Lung (tissue), 12 donors: ENCODE data around the gene MMP2. TPM values are rescaled to one million over a fixed set of nuclear protein-coding genes. Genes with fewer than 3 reads are reported as not detected.

Source experiments
- ATAC-seq: fragments of 200-7000 bp; cut with Tn5 transposase; one replicate; pipeline ENCODE4 v1.9.1; 2020; ENCODE audit warnings: moderate number of reproducible peaks; ENCODE audit not compliant: insufficient read depth, low FRiP score
- DNase-seq, 3 donors: peaks; one replicate each; pipeline ENCODE4 v3.0.0-alpha.2; 2013 to 2017
- H3K27ac ChIP-seq, 2 donors: one replicate each; pipeline ENCODE4 v1.5.1; 2013; ENCODE audit warnings: mild to moderate bottlenecking in 2 of 2, moderate library complexity in 2 of 2, control low read depth in 1 of 2, inconsistent platforms in 1 of 2, low read depth in 1 of 2, low read length in 1 of 2
- H3K27me3 ChIP-seq, 3 donors: one replicate each; pipeline ENCODE4 v1.5.1; 2013; ENCODE audit warnings: low read length in 2 of 3; ENCODE audit not compliant: control insufficient read depth in 3 of 3, insufficient read depth in 3 of 3
- H3K36me3 ChIP-seq, 4 donors: one replicate each; pipeline ENCODE4 v1.5.1; 2013; ENCODE audit warnings: low read length in 4 of 4, mild to moderate bottlenecking in 1 of 4, moderate library complexity in 1 of 4; ENCODE audit not compliant: control insufficient read depth in 4 of 4, insufficient read depth in 4 of 4
- H3K4me1 ChIP-seq, 5 donors: one replicate each; pipeline ENCODE4 v1.5.1; 2013; ENCODE audit warnings: low read length in 5 of 5, mild to moderate bottlenecking in 2 of 5, moderate library complexity in 1 of 5; ENCODE audit not compliant: control insufficient read depth in 5 of 5, insufficient read depth in 5 of 5
- H3K4me3 ChIP-seq: one replicate; pipeline ENCODE4 v1.5.1; 2013; ENCODE audit warnings: mild to moderate bottlenecking, control low read depth, moderate library complexity
- H3K9ac ChIP-seq, 2 donors: one replicate each; pipeline ENCODE4 v1.5.1; 2013; ENCODE audit warnings: low read length in 2 of 2, control low read depth in 1 of 2; ENCODE audit not compliant: insufficient read depth in 1 of 2
- H3K9me3 ChIP-seq, 4 donors: one replicate each; pipeline ENCODE4 v1.5.1; 2013; ENCODE audit warnings: low read length in 3 of 4, mild to moderate bottlenecking in 1 of 4, moderate library complexity in 1 of 4; ENCODE audit not compliant: control insufficient read depth in 4 of 4, insufficient read depth in 3 of 4
- CTCF ChIP-seq: IDR thresholded peaks from 2 replicates; pipeline ENCODE4 v1.5.1; 2012; ENCODE audit warnings: mild to moderate bottlenecking; ENCODE audit errors: control extremely low read depth, extremely low read depth
- WGBS, 2 donors: extraction: QIAGEN DNeasy Blood & Tissue Kit; methylation state at CpG; one replicate each; pipeline ENCODE4 v1.1.7; 2013; 5-methylcytosine and 5-hydroxymethylcytosine counted together
- polyA plus RNA-seq, 2 donors: library from polyadenylated mRNA; stranded (reverse); fragments of 200-250 nt; gene quantifications; one replicate each; pipeline ENCODE4 v1.2.1, GENCODE V29; 2013
- total RNA-seq, 2 donors: library from RNA; depleted of rRNA in 1 of 2; stranded (reverse); fragments of >200 nt in 1 of 2; gene quantifications; one replicate each; pipeline ENCODE4 v1.2.1, GENCODE V29; 2014 to 2021
- donor health status: control.
- donor health status: control.
- donor health status: Bipolar disorder and iron deficiency.
- donor health status: healthy.
- donor health status: DM: yes; HTN: yes; CAD: no.

Gene MMP2
- total and polyA plus RNA-seq, 4 donors = 41.9 to 291 (median 169) TPM

- Histone ChIP-seq H3K27ac (no peak overlapping the region), H3K9ac (no peak overlapping the region), H3K4me3 (no peak overlapping the region), H3K27me3 (no peaks in the 10 kb centered on the region), H3K9me3 (no peaks in the 10 kb centered on the region), H3K36me3 (no peaks in the 10 kb centered on the region), H3K4me1 (no peaks in the 10 kb centered on the region)
- no peak for TF ChIP-seq CTCF
- ATAC-seq = no peak
- DNase-seq = no peak
- 87 to 91% methylated on average over 4 of the region's 4 CpGs for WGBS, 2 donors
Observed at GRCh38 chr16:55466209-55466608, 12.8 kb upstream of the MMP2 start.

- no peak for TF ChIP-seq CTCF
- Histone ChIP-seq H3K9me3 (no peaks in the 10 kb centered on the region), H3K27me3 (no peaks in the 10 kb centered on the region), H3K4me1 (no peaks in the 10 kb centered on the region), H3K36me3 (no peaks in the 10 kb centered on the region), H3K9ac (no peak overlapping the region), H3K4me3 (no peak overlapping the region), H3K27ac (no peak overlapping the region)
- no peak for DNase-seq
- no peak for ATAC-seq
- WGBS, 2 donors = 87 to 90% methylated on average over 3 of the region's 3 CpGs
Observed at GRCh38 chr16:55467898-55468297, 11.1 kb upstream of the MMP2 start.

GRCh38 chr16:55468352-55468990, 10.5 kb upstream of the MMP2 start:
- no peak for TF ChIP-seq CTCF
- H3K36me3 ChIP-seq = no peaks in the 10 kb centered on the region

More at GRCh38 chr16:55468352-55468990, 10.5 kb upstream of the MMP2 start:
- Histone ChIP-seq H3K9ac (no peak overlapping the region), H3K9me3 (no peaks in the 10 kb centered on the region), H3K4me3 (no peak overlapping the region), H3K27ac (no peak overlapping the region), H3K4me1 (no peaks in the 10 kb centered on the region), H3K27me3 (no peaks in the 10 kb centered on the region)
- 64 to 77% methylated on average over 7 of the region's 7 CpGs for WGBS, 2 donors
- ATAC-seq (no peak), DNase-seq (no peak)
